Measurements from ENCODE around the gene MRFAP1.

The MRFAP1 gene

DNA sequence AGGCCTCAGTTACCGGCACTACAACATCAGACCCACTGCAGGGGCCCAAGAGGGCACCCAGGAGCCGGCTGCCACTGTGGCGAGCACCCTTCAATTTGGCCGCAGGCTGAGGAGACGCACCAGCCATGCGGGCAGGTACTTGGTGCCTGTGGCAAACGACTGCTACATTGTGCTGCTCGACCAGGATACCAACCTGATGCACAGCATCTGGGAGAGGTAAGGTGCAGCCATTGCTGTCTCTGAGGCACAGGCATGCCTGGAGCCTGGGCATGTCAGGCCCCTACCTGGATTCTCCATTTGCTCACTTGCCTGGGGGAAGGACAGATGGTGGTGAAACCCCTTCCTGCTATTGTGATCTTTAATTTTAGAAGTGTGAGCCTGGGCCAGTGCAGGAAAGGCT lies 35.4 kb upstream of the MRFAP1 start:
- Histone ChIP-seq H3K27ac (replicated peaks) (no peak overlapping the region), H3K27me3 (ENCODE audit: insufficient read depth, poor library complexity, severe bottlenecking) (no peaks in the 10 kb centered on the region), H3K4me3 (replicated peaks; ENCODE audit: insufficient read depth, low read length) (no peak overlapping the region)
- DNase-seq (ENCODE audit: low read depth in 1 of 2, low spot score in 1 of 2) = no peak
- no peak for TF ChIP-seq GABPA (IDR thresholded peaks at IDR 0.05; ENCODE audit: low read depth)
- TF ChIP-seq, protein P1, sequence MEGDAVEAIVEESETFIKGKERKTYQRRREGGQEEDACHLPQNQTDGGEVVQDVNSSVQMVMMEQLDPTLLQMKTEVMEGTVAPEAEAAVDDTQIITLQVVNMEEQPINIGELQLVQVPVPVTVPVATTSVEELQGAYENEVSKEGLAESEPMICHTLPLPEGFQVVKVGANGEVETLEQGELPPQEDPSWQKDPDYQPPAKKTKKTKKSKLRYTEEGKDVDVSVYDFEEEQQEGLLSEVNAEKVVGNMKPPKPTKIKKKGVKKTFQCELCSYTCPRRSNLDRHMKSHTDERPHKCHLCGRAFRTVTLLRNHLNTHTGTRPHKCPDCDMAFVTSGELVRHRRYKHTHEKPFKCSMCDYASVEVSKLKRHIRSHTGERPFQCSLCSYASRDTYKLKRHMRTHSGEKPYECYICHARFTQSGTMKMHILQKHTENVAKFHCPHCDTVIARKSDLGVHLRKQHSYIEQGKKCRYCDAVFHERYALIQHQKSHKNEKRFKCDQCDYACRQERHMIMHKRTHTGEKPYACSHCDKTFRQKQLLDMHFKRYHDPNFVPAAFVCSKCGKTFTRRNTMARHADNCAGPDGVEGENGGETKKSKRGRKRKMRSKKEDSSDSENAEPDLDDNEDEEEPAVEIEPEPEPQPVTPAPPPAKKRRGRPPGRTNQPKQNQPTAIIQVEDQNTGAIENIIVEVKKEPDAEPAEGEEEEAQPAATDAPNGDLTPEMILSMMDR (IDR thresholded peaks at IDR 0.05; ENCODE audit: insufficient read depth, low read length) = no peak
- TF ChIP-seq SPI1 (IDR thresholded peaks at IDR 0.05; ENCODE audit: borderline replicate concordance, low read depth) = no peak
- TF ChIP-seq POLR2AphosphoS5 (IDR thresholded peaks at IDR 0.05; ENCODE audit: low read depth) = no peak
- TF ChIP-seq REST (IDR thresholded peaks at IDR 0.05; ENCODE audit: insufficient replicate concordance, low read depth) = no peak

DNA sequence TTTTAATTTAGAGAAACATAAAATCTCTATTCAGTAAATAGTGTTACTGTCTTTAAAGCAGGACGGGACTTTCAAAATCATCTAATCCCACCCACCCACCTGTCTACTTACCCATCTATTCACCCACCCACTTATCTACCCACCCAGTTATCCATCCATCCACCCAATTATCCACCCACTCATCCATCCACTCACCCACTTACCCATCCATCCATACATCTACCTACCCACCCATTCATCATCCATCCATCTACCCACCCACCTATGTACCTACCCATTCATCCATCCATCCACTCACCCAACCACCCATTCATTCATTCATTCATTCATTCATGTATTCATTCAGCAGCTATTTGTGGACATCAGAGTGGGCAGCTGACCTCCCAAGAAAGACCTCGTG lies 34.9 kb upstream of the MRFAP1 start:
- Histone ChIP-seq H3K4me3 (replicated peaks; ENCODE audit: insufficient read depth, low read length) (no peak overlapping the region), H3K27me3 (ENCODE audit: insufficient read depth, poor library complexity, severe bottlenecking) (no peaks in the 10 kb centered on the region), H3K27ac (replicated peaks) (no peak overlapping the region)
- TF ChIP-seq, protein P1 (IDR thresholded peaks at IDR 0.05; ENCODE audit: insufficient read depth, low read length) = no peak
- no peak for TF ChIP-seq POLR2AphosphoS5 (IDR thresholded peaks at IDR 0.05; ENCODE audit: low read depth)
- no peak for TF ChIP-seq GABPA (IDR thresholded peaks at IDR 0.05; ENCODE audit: low read depth)
- DNase-seq (ENCODE audit: low read depth in 1 of 2, low spot score in 1 of 2) = no peak

DNA sequence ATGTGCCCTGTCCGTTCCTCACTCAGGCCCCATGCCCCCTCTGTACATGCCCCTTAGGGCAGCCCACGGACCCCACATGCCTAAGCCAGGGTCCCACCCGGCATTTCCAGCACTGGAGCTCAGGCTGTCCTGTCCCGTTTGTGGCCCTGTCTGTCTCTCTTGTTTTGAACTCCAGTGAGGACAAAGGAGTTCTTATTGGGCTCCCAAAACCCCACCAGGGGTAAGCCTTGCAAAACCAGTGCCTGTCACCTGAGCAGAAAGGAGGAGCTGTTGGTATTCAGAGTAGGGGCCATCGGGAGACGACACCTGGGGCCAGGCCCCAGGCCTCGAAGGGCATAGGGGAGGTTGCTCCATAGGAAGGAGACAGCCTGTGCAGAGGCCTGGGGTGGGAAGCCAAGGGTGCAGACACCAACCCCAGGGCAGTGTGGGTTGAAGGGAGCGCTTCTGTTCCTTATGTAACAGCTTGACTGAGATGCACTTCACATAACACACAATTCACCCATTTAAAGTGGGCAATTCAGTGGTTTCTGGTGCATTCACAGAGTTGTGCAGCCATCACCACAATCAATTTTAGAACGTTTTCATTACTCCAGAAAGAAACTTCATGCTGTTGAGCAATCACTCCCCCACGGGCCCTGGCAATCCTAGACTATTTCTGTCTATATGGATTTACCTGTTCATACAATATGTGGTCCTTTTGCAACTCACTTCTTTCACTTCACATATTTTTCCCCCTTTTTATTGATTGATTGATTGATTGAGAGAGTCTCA lies 33.8 kb upstream of the MRFAP1 start:
- no peak overlapping the region for H3K4me3 ChIP-seq (replicated peaks; ENCODE audit: insufficient read depth, low read length)
- DNase-seq (ENCODE audit: low read depth in 1 of 2, low spot score in 1 of 2) = no peak
- no peak overlapping the region for H3K27ac ChIP-seq (replicated peaks)
- TF ChIP-seq REST (IDR thresholded peaks at IDR 0.05; ENCODE audit: insufficient replicate concordance, low read depth) (no peak), POLR2AphosphoS5 (IDR thresholded peaks at IDR 0.05; ENCODE audit: low read depth) (no peak), GABPA (IDR thresholded peaks at IDR 0.05; ENCODE audit: low read depth) (no peak), SPI1 (IDR thresholded peaks at IDR 0.05; ENCODE audit: borderline replicate concordance, low read depth) (no peak)
- TF ChIP-seq, protein P1 (IDR thresholded peaks at IDR 0.05; ENCODE audit: insufficient read depth, low read length) = no peak
- no peaks in the 10 kb centered on the region for H3K27me3 ChIP-seq (ENCODE audit: insufficient read depth, poor library complexity, severe bottlenecking)

All from HL-60 (cell line).